Tibial artery (tissue), 4 donors: ENCODE data around the gene NOTUM.

ENCODE experiments used
- DNase-seq, 2 donors: peaks; one replicate each; pipeline ENCODE4 v3.0.0-alpha.2; 2019
- H3K27ac ChIP-seq, 2 donors: fragments of 200-600 bp; sonication (generic) in 1 of 2; 1 replicate in 1 of 2; 2 replicates in 1 of 2; pipeline ENCODE4 v1.5.1; 2018 to 2019; ENCODE audit warnings: mild to moderate bottlenecking in 1 of 2
- H3K27me3 ChIP-seq, 2 donors: fragments of 200-600 bp; sonication (generic) in 1 of 2; one replicate each; pipeline versions ENCODE4 v1.5.1 to v1.6.0; 2016 to 2019
- H3K36me3 ChIP-seq, 3 donors: fragments of 200-600 bp; sonication (generic) in 2 of 3; one replicate each; pipeline ENCODE4 v1.5.1; 2016 to 2019; ENCODE audit warnings: mild to moderate bottlenecking in 2 of 3
- H3K4me1 ChIP-seq, 4 donors: fragments of 200-600 bp; sonication (generic) in 2 of 4; 1 replicate in 3 of 4; 2 replicates in 1 of 4; pipeline ENCODE4 v1.5.1; 2016 to 2019
- H3K4me3 ChIP-seq, 2 donors: fragments of 200-600 bp; sonication (generic) in 1 of 2; 1 replicate in 1 of 2; 2 replicates in 1 of 2; pipeline ENCODE4 v1.5.1; 2018 to 2019; ENCODE audit warnings: mild to moderate bottlenecking in 2 of 2
- H3K9me3 ChIP-seq, 3 donors: fragments of 200-600 bp; sonication (generic) in 1 of 3; one replicate each; pipeline ENCODE4 v1.5.1; 2016 to 2019
- intact Hi-C: fragments of 100-400 bp; cut with DNase I; formaldehyde crosslinking; loops from one replicate; pipeline ENCODE4 v1.15.0; 2023; ENCODE audit warnings: low total_unique reads
- TF ChIP-seq, protein P1 (sequence below), 2 experiments: fragments of 200-600 bp in 1 of 2; fragments of 450-650 bp in 1 of 2; IDR thresholded peaks; one replicate each; pipeline ENCODE4 v1.5.1; 2017 to 2019; ENCODE audit warnings: antibody characterized with exemption in 2 of 2, mild to moderate bottlenecking in 1 of 2, moderate library complexity in 1 of 2

Gene NOTUM

DNA sequence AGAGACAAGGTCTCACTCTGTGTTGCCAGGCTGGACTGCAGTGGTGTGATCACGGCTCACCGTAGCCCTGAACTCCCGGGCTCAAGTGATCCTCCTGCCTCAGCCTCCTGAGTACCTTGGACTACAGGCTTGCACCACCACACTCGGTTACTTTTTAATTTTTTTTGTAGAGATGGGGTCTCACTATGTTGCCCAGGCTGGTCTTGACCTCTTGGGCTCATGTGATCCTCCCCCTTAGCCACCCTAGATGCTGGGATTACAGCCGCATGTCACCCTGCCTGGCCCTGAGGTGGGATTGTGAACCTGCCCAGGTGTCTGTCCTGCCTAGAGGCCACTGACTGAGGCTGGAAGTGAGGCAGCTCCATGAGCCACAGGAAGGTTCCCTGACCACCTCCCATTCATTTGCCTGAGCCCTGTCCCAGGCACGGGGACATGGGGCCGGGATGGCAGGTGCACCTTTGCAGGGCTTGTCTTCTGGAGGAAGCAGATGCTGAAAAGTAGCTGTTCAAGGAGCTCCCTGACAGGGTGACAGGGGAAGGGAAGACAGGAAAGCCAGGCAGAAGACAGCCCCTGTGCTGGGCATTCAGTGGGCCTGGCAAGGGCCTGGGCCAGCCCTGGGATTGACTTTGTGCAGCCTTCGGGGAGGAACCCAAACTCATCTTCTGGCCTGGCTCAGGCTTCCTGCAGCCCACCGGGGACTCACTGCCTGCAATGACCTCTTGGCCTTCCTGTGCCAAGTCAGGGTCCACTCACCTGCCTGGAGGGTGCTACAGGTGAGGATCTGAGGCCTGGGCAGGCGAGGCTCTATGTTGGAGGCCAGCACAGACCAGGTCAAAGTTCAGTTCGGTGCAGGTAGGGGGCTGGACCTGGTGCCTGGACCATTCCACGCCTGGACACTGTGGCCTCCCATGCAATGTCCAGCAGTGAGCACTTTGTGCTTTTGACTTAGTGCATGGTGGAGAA lies 8.1 kb upstream of the NOTUM start:
- no peak for DNase-seq
- H3K9me3 ChIP-seq = no peaks in the 10 kb centered on the region
- peaks cover 0 to 17% (median 8%) of the 10 kb centered on the region in 4 donors for H3K4me1 ChIP-seq
- no peak overlapping the region for H3K27ac ChIP-seq
- H3K36me3 ChIP-seq = no peaks in the 10 kb centered on the region
- TF ChIP-seq, protein P1, sequence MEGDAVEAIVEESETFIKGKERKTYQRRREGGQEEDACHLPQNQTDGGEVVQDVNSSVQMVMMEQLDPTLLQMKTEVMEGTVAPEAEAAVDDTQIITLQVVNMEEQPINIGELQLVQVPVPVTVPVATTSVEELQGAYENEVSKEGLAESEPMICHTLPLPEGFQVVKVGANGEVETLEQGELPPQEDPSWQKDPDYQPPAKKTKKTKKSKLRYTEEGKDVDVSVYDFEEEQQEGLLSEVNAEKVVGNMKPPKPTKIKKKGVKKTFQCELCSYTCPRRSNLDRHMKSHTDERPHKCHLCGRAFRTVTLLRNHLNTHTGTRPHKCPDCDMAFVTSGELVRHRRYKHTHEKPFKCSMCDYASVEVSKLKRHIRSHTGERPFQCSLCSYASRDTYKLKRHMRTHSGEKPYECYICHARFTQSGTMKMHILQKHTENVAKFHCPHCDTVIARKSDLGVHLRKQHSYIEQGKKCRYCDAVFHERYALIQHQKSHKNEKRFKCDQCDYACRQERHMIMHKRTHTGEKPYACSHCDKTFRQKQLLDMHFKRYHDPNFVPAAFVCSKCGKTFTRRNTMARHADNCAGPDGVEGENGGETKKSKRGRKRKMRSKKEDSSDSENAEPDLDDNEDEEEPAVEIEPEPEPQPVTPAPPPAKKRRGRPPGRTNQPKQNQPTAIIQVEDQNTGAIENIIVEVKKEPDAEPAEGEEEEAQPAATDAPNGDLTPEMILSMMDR (IDR thresholded peaks at IDR 0.05) = no peak
- H3K4me3 ChIP-seq = no peak overlapping the region
- peaks cover 0 to 82% of the 10 kb centered on the region in 2 donors for H3K27me3 ChIP-seq
- intact Hi-C loops = loop anchor here (10.0 kb wide), 1 partner anchor 186 kb away; no protein-coding TSS in a partner anchor

GRCh38 chr17:81968396-81968745 lies 7.4 kb upstream of the NOTUM start:
- no peak for DNase-seq
- H3K27me3 ChIP-seq = peaks cover 0 to 89% of the 10 kb centered on the region in 2 donors
- intact Hi-C loops = loop anchor here (10.0 kb wide), 1 partner anchor 186 kb away; no protein-coding TSS in a partner anchor
- H3K4me1 ChIP-seq = peaks cover 0 to 17% (median 8%) of the 10 kb centered on the region in 4 donors
- TF ChIP-seq, protein P1 (IDR thresholded peaks at IDR 0.05) = no peak
- H3K9me3 ChIP-seq = no peaks in the 10 kb centered on the region
- H3K4me3 ChIP-seq = no peak overlapping the region
- no peak overlapping the region for H3K27ac ChIP-seq
- H3K36me3 ChIP-seq = no peaks in the 10 kb centered on the region

GRCh38 chr17:81967533-81968395 lies 6.8 kb upstream of the NOTUM start:
- H3K9me3 ChIP-seq = no peaks in the 10 kb centered on the region
- intact Hi-C loops = loop anchor here (10.0 kb wide), 1 partner anchor 187 kb away; no protein-coding TSS in a partner anchor
- H3K27me3 ChIP-seq = peaks cover 0 to 95% of the 10 kb centered on the region in 2 donors
- H3K27ac ChIP-seq = no peak overlapping the region
- peaks cover 0 to 17% (median 8%) of the 10 kb centered on the region in 4 donors for H3K4me1 ChIP-seq
- TF ChIP-seq, protein P1 (IDR thresholded peaks at IDR 0.05) = no peak
- peak overlapping the region in 1 of 2 donors; percentile 21 for H3K4me3 ChIP-seq
- H3K36me3 ChIP-seq = no peaks in the 10 kb centered on the region
- DNase-seq = peak in 1 of 2 donors; percentile 54

DNA sequence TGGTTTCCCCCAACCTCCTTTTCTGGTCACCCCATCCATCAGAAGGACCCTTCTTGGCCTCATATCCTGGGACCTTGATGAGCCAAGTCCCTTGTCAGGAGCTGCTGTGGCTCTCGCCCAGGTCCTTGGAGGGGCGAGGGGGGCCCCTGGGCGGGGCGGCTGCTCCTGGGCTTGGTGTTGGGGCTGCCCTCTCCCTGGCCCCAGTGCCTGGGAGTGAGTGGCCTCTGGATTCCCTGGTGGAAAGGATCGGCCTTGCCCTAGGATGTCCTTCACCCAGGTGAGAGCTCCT lies 6.2 kb upstream of the NOTUM start:
- DNase-seq = no peak
- peaks cover 0 to 95% of the 10 kb centered on the region in 2 donors for H3K27me3 ChIP-seq
- no peaks in the 10 kb centered on the region for H3K9me3 ChIP-seq
- TF ChIP-seq, protein P1 (IDR thresholded peaks at IDR 0.05) = no peak
- H3K4me1 ChIP-seq = peaks cover 0 to 17% (median 8%) of the 10 kb centered on the region in 4 donors
- no peak overlapping the region for H3K4me3 ChIP-seq
- H3K27ac ChIP-seq = no peak overlapping the region
- intact Hi-C loops = loop anchor here (10.0 kb wide), 1 partner anchor 188 kb away; no protein-coding TSS in a partner anchor
- no peaks in the 10 kb centered on the region for H3K36me3 ChIP-seq
